Occipital lobe (tissue), 2 donors: ENCODE measurements around the gene PITPNC1. TPM values are rescaled to one million over a fixed set of nuclear protein-coding genes. Genes with fewer than 3 reads are reported as not detected.
"Not testable (repeated sequence)": the region's sequence is repeated elsewhere in the genome, so short reads cannot be mapped to it uniquely, and the experiment has no call there.

Experiments used
- DNase-seq: peaks from one replicate; lab custom pipeline; 2025; lab: John Stamatoyannopoulos, UW
- total RNA-seq: library from RNA; depleted of rRNA; stranded (reverse); fragments of >200 nt; gene quantifications from one replicate; pipeline ENCODE4 v1.2.3, GENCODE V29; 2014

PITPNC1 gene
- total RNA-seq, 1 donor from 2014 or later, result 60.8 TPM

DNA sequence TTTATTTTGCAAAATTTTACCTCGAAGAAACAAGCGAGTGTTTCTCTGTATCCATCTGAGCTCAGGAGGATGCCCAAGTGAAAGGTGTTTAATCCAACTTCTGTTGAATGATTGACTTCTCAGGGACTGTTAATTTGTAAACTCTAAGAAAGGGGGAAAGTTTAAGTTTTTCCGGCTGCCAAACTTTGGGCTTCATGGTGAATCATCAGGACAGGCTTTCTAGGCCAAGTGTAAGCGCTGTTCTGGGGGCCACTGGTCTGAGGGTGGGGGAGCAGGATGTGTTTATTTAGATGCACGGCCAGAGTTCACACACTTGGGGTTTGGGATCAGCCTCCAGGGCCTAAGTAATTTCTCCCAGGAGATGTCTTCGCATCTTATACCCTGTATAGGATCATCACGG is 110.4 kb downstream of the PITPNC1 start:
- DNase-seq, result no peak

DNA sequence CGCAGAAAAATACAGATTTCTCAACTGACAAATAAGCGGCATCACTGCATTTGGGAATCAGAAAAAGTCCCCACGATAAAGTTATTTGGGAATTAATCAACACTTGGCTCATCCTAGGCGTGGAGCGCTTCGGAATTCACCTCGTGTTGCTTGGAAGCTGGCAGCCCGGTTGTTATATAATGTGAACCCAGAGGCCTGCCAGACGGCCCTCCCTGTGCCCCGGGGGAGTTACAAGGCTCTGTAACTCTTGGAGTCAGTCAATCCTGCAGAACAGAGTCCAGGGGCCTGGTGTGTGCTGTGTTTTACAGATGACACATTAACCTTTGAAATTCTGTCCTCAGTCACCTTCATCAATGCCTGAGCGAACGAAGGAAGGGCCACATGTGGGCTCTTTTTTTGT is 111.1 kb downstream of the PITPNC1 start:
- DNase-seq, result no peak

DNA sequence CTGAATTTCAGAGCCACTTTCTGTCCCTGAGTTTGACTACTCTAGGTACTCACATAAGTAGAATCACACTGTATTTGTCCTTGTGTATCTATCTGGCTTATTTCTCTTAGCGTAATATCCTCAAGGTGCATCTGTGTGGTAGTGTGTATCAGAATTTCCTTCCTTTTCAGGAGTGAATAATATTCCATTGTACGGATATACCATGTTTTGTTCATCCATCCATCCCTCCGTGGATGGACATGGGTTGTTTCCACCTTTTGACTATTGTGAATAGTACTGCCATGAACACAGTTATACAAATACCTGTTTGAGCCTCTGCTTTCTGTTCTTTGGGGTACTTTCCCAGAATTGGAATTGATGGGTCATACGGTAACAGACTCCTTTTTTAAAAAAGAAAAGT is 111.7 kb downstream of the PITPNC1 start:
- no peak for DNase-seq

DNA sequence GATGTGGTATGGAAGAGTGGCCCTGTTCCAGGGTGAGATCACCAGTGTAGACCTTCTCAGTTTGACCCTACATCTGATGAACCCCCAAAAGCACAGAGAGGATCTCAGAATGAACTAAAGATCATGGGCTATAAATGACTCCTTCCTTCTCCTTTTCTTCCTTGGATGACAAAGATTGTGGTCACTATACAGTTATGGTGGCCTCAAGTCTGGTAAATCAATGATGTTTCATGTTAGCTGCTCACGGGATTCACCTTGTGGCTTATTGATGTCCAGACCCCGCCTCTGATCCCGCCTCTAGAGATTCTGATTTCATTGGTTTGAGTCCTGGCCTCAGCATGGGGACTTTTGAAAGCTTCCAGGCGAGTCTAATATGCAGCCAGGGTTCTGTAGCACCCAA is 112.2 kb downstream of the PITPNC1 start:
- no peak for DNase-seq

DNA sequence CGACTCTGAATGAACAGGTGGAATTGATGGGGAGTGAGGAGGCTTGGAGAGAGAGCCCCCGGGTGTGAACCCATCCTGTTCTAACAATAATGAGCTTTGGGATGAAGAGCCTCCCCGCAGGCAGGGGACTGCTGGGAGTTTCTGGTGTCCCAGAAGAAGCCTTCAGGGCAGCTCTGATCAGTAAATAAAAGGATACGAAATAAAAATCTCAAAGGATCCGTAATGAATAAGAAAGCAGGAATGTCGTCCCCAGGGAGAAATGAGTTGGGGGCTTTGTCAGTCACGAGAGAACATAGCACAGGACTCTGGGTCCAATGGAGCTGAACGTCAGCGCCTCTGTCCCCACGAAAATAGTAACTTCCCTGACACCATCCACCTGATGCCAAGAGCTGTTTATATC is 113.4 kb downstream of the PITPNC1 start:
- DNase-seq, result no peak

DNA sequence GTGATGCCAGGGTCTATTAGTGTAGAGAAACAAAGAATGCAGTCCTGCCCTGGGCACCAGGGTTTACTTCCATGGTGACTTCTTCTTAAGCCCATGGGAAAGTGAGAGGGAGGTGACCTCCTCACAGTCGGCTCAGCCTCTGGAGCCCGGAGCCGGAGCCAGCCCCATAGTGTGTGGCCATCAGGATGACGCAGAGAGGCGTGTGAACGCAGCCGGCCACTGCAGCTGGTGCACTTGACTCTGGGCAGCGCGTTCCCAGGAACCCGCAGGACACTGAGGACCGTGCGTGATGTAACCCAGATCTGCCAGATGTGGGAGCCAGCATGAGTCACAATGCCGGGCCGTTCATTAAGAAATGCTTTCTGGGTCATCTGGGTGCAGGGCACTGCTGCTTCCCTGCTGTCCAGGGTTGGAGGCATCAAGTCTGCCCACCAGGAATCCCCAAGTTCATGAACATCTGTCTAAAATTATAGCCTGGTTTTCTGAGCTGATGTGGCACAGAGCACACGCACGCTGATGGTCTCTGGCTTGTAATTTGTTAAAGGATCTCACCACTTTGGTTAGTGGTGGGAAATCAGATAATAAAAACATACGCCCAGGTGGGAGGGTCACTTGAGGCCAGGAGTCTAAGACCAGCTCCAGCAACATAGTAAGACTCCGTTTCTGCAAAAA is 114.1 kb downstream of the PITPNC1 start:
- DNase-seq, result peak; percentile 76

DNA sequence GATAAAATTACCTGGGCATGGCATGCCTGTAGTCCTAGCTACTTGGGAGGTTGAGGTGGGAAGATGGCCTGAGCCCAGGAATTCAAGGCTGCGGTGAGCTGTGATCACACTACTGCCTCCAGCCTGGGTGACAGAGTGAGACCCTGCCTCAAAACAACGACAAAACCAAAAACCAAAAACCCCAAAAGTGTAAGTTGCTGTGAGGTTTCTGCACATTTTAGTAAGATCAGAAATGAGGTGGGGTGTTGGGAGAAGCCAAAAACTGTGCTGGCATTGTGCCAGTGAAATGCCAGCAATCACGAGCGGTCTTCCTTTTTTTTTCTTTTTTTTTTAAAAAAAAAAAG is 114.6 kb downstream of the PITPNC1 start:
- DNase-seq, result no peak

DNA sequence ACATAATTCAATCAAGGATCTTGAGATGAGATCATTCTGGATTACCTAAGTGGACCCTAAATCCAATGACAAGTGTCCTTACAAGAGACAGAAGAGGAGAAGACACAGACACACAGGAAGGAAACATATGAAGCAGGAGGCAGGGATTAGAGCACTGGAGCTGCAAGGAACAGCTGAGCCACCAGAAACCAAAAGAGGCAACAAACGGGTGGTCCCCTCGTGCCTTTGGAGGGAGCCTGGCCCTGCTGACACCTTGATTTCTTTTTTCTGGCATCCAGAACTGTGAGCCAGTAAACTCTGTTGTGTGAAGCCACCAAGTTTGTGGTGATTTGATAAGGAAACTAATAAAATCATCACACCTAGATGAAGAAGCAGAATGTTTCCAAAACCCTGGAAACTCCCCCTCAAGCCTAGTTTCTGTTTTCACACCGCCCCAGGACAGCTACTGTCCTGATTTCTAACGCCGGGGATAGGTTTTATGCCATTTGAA is 115.2 kb downstream of the PITPNC1 start:
- no peak for DNase-seq

DNA sequence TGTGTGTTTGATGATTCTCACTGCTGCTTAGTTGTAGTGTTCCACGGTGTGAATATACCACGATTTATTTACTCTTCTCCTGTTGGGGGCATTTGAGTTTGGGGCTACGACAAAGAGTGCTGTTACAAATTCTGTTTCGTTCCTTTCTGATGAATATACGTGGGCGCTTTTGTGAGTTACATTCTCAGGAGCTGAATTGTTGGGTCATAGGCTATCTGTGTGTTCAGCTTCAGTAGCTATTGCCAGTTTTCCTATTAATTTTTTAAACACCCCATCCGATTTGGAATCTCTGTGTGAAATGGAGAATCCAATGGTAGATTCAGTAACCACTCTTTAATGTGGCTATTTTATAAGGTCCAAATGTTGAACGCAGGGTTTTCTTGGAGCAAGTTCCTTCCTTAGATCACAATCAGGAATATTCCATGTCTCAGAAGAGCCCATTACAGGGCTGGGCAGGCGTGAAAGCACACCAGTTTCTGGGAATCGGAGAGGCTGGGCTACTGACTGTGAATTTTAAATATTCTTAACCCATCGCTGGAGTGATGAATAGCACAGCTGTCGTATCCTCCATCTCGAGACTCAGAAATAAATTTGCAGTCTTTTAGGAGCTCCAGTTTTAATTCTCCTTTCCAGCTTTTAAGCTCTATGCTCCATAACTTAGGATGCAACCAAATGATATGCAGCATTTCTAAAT is 115.9 kb downstream of the PITPNC1 start:
- DNase-seq, result no peak

DNA sequence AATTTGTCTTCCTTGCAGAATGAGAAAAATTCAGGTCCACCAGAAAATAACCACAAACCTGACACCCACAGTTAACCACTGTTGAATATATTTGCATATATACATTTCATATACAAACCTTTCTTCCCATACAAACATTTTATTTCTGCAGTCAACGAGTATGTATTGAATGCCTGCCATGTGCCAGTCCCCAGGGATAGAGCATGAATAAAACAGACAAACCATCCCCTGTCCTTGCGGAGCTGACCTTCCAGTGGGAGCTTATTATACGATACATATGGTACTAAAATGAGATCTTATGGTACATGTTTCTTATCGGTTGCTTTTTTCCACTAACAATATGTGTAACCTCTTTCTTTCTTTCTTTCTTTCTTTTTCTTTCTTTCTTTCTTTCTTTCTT is 116.7 kb downstream of the PITPNC1 start:
- DNase-seq, result no peak

DNA sequence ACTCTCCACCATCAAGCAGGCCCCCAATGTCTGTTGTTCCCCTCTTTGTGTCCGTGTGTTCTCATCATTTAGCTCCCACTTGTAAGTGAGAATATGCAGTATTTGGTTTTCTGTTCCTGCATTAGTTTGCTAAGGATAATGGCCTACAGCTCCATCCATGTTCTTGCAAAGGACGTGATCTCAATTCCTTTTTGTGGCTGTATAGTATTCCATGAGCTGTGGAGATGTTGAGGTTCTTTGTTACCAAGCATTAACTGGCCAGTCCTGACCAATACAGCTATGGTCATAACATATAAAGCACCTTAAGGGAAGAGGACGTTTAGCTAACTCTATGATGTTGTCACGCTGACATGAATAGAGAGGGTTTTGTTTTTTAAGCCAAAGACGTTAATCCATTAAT is 118.5 kb downstream of the PITPNC1 start:
- DNase-seq, result not testable (repeated sequence)

DNA sequence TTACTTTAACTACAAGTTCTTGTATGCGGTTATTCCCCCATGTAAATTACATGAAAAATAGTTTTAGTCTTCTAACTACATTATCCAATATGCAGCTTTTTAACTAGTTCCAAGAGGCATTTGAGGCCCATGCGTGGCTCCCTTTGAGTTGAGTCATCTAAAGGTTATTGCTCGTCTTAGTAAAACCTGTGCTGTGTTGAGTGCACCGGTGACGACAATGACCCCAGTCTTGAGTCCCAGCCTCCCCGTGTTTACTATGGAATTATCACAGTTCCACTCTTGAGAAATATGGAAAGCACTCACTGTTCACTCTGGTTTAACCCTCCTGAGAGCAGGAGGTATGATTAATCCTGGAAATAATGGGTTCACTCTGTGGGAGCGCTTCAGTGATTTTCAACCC is 119.2 kb downstream of the PITPNC1 start:
- no peak for DNase-seq

DNA sequence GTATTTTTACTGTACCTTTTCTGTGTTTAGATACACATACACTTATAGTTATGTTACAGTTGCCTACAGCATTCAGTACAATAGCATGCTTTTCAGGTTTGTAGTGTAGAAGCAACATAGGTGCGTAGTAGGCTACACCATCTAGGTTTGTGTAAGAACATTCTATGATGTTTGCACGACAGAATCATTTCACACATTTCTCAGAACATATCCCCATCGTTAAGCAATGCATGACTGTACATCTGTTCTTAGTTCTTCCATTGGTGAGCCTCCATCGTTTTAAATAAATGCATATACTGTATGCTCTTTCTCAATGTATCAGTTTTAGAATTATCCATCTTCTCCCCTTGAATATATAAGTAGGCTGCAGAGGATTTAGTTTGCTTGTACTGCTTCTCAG is 122.6 kb downstream of the PITPNC1 start:
- DNase-seq, result no peak

DNA sequence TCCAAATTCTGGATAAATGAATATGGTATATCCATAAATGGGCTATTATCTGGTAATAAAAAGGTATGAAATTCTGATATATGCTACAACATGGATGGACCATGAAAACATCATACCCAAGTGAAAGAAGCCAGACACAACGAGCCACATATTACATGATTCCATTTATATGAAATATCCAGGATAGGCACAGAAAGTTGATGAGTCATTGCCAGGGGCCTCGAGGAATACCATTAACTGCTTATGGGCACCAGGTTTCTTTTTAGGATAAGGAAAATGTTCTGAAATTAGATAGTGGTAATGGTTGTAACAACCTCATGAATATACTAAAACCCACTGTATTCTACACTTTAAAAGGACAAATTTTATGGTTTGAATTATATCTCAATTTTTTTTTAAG is 123.2 kb downstream of the PITPNC1 start:
- DNase-seq, result no peak

DNA sequence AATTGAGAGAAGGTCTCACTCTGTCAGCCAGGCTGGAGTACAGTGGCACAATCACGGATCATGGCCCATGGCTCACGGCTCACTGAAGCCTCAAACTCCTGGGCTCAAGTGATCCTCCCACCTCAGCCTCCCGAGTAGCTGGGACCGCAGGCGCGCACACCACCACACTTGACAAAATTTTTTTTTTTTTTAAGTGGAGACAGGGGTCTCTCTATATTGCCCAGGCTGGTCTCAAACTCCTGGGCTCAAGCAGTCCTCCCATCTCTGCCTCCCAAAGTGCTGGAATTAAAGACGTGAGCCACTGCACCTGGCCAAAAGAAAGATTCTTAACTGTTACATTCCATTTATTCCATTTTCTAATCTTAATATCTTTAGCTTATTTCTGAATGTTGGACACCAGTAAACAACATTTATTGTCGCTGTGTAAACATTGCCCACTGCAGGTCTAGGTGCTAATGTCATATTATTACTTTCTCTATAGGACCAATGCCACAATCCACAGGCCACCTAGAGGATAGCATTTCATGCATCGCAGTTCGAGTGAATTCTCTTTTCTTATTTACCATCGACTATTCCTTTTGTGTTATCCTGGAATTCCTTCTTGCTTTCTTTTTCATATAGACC is 123.7 kb downstream of the PITPNC1 start:
- no peak for DNase-seq

DNA sequence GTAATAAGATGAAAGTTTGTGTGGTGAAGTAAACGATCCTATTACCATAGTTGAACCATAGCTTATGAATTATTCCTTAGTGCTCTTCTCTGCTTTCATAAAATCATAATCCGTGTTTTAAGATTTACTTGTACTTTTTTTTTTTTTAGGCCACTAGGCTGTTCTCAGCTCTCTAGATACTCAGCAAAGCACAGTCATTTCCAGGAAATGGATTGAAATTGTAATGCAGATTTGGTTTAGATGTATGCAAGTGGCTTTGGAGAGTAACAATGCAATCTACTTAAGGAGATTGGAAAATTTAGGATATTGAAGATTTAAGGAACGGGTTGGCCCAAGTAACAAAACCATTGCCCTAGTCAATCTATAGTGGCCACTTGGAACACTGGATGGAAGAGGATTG is 125.1 kb downstream of the PITPNC1 start:
- DNase-seq, result no peak

DNA sequence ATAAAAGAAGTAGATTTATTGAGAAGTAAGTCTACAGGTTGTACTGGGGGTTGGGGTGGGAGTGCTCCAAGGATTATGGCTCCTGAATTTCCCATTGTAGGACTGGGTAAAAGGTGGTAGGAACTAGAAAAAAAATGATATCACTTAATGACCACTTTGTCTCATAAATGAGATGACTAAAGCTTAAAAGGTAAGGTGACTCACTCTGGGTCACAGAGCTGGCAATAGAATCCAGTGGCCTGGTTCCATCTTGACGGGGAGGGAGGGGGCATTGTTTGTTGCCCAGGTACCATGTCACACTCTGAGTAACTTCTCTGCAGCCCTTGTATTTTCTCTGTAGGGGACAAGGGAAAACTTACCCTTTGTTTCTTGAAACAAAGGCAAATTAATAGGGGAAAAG is 126.1 kb downstream of the PITPNC1 start:
- no peak for DNase-seq

DNA sequence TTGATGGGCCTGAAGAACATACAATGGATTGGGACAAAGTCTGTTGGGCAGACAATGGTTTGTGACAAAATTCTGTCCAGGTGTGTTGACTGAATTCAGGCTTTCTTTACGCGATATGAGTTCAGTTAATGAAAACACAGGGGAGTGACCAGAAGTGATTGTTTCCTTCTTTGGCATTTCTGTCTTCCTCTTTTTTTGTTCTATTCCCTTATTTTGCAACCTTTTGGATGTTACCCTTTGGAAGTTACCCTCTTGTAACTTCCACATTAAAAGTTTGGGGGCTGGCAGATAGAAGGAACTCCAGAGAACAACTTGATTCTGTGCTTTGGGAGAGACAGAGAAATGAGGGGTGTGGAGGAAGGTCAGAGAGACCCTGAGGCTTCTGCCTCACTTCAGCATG is 126.7 kb downstream of the PITPNC1 start:
- DNase-seq, result no peak

DNA sequence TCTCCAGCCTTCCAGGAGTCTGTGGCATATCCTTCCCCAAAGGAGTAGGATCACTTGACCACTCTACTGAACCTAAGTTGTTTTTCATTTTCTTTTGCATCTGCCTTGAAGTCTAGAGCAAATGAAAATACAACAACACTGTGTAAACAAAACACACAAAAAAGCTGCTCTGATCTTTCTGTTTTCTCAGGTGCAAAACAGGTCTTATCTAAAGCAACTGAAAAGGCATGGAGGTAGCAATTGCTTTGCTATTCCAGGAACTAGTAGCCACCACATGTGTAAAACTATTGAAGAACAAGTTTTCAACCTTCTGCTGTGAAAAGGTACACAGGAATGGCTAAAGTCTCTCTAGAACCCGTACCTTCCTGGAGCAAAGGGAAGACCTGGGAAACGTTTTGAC is 127.1 kb downstream of the PITPNC1 start:
- DNase-seq, result no peak

DNA sequence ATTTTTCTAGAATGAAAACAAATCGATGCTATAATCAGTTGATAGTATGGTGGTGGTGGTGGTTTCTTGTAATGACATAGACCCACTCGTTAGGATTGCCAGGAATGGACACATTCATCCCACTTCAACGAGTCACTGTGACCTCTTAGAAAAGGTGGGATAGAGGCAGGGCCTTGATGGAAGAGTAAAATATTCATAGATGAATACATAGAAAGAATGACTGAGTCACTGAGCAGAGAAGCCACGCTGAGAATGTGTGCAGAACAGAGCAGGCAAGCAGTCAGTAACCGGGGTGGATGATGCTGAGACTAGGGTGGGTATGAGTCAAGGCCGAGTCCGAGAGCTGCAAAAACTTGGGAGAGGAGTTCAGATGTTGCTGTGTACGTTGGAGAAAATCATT is 129.9 kb downstream of the PITPNC1 start:
- no peak for DNase-seq

DNA sequence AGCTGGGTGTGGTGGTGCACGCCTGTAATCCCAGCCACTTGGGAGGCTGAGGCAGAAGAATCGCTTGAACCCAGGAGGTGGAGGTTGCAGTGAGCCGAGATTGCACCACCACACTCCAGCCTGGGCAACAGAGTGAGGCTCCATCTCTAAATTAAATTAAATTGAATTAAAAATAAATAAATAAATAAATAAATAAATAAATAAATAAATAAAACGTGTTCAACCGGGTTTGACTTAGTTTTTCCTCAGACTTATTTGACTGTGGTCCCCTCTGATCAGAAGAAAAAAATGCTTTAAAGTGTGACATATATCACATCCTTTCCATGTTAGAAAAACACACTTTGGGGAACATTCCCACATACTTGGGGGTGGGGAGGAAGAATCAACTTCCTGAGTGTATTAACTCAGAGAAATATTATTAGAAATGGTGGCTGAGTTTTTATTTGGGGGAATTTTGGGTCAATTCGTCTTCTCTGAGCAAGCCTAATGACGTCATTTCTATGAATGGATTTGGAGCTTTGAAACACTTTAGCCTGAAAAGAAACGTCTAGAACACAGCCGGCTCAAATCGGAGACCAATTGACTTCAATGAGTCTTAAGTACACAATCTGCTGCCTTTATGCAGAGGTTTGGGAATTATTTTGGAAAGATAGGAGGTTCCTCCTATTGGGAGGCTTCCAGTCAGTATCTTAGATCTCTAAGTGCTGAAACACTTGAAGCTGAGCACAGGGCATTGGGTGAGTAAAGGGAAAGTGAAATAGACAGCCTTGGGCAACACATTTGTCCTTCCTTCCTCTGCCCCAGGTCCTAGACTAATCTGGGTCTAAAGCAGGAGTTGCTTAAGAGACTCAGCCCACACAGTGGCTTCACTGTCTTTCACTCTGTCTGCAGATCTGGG is 132.6 kb downstream of the PITPNC1 start:
- no peak for DNase-seq

DNA sequence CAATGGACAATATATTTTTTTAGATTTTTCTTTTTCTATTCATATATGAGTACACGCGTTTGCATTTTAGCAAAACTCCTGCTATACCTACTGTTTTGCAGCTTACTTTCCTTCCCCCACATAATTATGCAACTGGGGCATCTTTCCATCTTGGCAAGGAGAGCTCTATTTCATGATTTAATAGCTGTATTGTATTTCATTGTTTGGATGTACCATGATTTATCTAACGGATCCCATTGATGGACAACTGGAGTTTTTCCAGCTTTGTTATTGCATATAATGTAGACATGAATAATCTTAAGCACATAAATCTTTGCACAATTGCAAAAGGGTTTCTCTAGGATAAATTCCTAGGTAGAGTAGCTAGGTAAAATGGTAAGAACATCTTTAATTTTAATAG is 133.9 kb downstream of the PITPNC1 start:
- DNase-seq, result no peak
